NCI-H345 (cell line): ENCODE results near the gene TAS2R14.

Source experiments
- DNase-seq: peaks from one replicate; lab custom pipeline; 2025; lab: John Stamatoyannopoulos, UW

The TAS2R14 gene

DNA sequence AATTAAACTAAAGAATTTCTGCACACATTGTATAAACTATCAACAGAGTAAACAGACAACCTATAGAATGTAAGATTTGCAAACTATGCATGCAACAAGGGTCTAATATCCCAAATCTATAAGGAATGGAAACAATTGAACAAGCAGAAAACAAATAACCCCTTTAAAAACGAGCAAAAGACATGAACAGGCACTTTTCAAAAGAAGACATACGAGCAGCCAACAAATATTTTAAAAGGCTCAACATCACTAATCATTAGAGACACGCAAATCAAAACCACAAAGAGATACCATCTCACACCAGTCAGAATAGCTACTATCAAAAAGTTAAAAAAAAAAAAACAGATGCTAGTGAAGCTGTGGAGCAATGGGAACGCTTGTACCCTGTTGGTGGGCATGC, 34.4 kb downstream of the TAS2R14 start:
- DNase-seq = no peak

GRCh38 chr12:10901427-10901826, 37.6 kb downstream of the TAS2R14 start:
- DNase-seq = no peak

DNA sequence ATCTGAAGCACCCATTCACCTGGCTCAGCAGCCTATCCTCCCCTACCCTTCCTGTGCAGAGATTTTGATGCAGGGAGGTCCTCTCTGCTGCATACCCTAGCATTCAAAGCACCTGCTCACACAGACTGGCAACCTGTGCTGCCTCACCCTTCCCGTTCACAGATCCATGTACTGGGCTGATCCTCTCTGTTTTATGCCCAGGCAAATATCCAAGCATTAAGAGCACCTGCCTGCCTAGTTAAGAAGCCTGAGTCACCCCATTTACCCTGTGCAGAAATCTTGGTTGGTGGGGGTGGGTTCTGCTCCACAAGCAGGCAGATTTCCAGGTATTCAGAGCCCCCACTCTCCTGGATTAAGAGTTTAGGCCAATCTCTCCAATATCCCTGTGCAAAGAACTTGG, 38.1 kb downstream of the TAS2R14 start:
- DNase-seq = no peak

- DNase-seq = no peak
Measured at GRCh38 chr12:10900530-10900929, 38.5 kb downstream of the TAS2R14 start.

GRCh38 chr12:10896854-10897253, 42.2 kb downstream of the TAS2R14 start:
- DNase-seq = no peak

DNA sequence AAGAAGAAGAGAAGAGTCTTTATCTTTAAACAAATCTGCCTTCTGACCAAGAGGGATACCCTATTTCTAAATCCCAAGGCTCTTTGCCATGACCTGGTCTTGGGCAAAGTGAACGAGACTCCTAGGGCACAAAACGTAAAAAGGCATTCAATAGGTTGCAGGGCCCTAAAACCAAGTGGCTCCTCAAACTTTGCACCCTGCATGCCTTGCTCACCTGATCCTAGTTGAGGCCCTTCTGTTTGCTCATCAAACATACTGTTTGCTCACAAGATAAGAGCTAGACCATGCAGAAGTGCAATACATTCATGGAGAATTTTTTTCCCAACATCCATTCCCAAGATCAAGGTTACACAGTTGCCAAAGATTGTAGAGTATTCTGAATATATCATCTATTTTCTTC, 47.1 kb downstream of the TAS2R14 start:
- DNase-seq = no peak

DNA sequence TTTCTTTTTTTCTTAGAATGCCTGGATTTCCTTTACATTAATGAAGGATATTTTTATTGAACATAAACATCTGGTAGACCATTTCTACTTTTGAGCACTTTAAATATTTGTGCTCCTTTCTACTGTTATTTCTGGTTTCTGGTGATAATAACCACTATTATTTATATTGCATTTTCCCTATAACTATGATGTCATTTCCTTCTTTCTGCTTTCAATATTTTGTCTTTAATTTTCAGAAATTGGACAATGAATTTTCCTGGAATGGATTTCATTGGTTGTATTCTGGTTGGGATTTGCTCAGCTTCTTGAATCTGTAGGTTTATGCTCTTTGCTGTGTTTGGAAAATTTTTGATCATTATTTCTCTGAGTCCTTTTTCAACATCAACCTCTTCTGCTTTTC, 49.8 kb downstream of the TAS2R14 start:
- no peak for DNase-seq
